GM12878 (cell line): Measurements from ENCODE around the gene NUDT14. TPM values are rescaled to one million over a fixed set of nuclear protein-coding genes. Genes with fewer than 3 reads are reported as not detected.

Experiments
- ATAC-seq: fragments of 200-7000 bp; cut with Tn5 transposase; 3 replicates; pipeline ENCODE4 v1.9.1; 2020; ENCODE audit warnings: mild to moderate bottlenecking, moderate library complexity
- Bru-seq: library from RNA; stranded (reverse); fragments of 400-500 nt; gene quantifications from one replicate; lab custom pipeline; 2021; lab: Mats Ljungman, UMichigan
- BruChase-seq, 2 experiments: library from RNA; stranded (reverse); fragments of 400-500 nt; gene quantifications; one replicate each; lab custom pipeline; 2021; lab: Mats Ljungman, UMichigan
- BruUV-seq: library from RNA; stranded (reverse); fragments of 400-500 nt; replicated peaks from 2 replicates; lab custom pipeline; 2021; lab: Mats Ljungman, UMichigan
- CTCF ChIA-PET: fragments of 300-600 bp; sonication (Branson Sonifier 250); formaldehyde crosslinking; extraction: SDS; loops from one replicate; lab custom pipeline; 2021; ENCODE audit warnings: inconsistent platforms; lab: Yijun Ruan, JAX
- POLR2A ChIA-PET: fragments of 350-600 bp; formaldehyde crosslinking; extraction: SDS; loops from one replicate; lab custom pipeline; 2021; ENCODE audit warnings: inconsistent platforms; lab: Charles Lee
- RAD21 ChIA-PET: fragments of 300-600 bp; sonication (Branson Sonifier 250); formaldehyde crosslinking; loops from one replicate; lab custom pipeline; 2023; ENCODE audit warnings: antibody characterized with exemption; ENCODE audit not compliant: unreplicated experiment; lab: Charles Lee
- SMC1A ChIA-PET: fragments of 300-600 bp; sonication (Branson Sonifier 250); formaldehyde crosslinking; loops from one replicate; lab custom pipeline; 2023; ENCODE audit not compliant: unreplicated experiment, uncharacterized antibody; lab: Charles Lee
- DNase-seq: peaks from one replicate; pipeline ENCODE4 v3.0.0-alpha.2; 2011; ENCODE audit warnings: low read depth, low spot score
- FAIRE-seq: peaks from 3 replicates; lab custom pipeline; 2011; peaks lifted over from hg19 to GRCh38; lab: Jason Lieb, UNC
- H2AFZ ChIP-seq: 2 replicates; pipeline ENCODE4 v1.6.0; 2011; ENCODE audit warnings: low read depth, low read length, control low read depth; ENCODE audit not compliant: control insufficient read depth
- H3K27ac ChIP-seq: 2 replicates; pipeline ENCODE4 v1.5.1; 2011; ENCODE audit warnings: control low read depth; ENCODE audit not compliant: control insufficient read depth, insufficient read depth
- H3K27me3 ChIP-seq, 2 experiments: replicated peaks in 1 of 2; 2 replicates each; pipeline versions ENCODE4 v1.6.0 to v1.6.1; 2011; ENCODE audit warnings: low read length in 1 of 2; ENCODE audit not compliant: control insufficient read depth in 2 of 2, insufficient read depth in 2 of 2
- H3K36me3 ChIP-seq, 2 experiments: 2 replicates each; pipeline ENCODE4 v1.5.1; 2011; ENCODE audit warnings: low read length in 1 of 2; ENCODE audit not compliant: control insufficient read depth in 2 of 2, insufficient read depth in 2 of 2
- H3K4me1 ChIP-seq: 2 replicates; pipeline ENCODE4 v1.6.1; 2011; ENCODE audit warnings: mild to moderate bottlenecking, low read length, moderate library complexity, mixed read lengths; ENCODE audit not compliant: control insufficient read depth, insufficient read depth
- H3K4me2 ChIP-seq: 2 replicates; pipeline ENCODE4 v1.6.0; 2011; ENCODE audit warnings: control low read depth; ENCODE audit not compliant: control insufficient read depth, insufficient read depth
- H3K4me3 ChIP-seq: fragments of 200-600 bp; sonication (generic); 2 replicates; pipeline ENCODE4 v1.5.1; 2016
- H3K79me2 ChIP-seq: 2 replicates; pipeline ENCODE4 v1.6.0; 2011; ENCODE audit warnings: low read length; ENCODE audit not compliant: control insufficient read depth, insufficient read depth
- H3K9ac ChIP-seq: 2 replicates; pipeline ENCODE4 v1.8.0; 2011; ENCODE audit warnings: low read length, control low read depth, mixed read lengths; ENCODE audit not compliant: control insufficient read depth, insufficient read depth
- H3K9me3 ChIP-seq: replicated peaks from 3 replicates; pipeline ENCODE4 v1.5.1; 2011; ENCODE audit warnings: mild to moderate bottlenecking, low read length; ENCODE audit not compliant: control insufficient read depth, insufficient read depth
- H4K20me1 ChIP-seq: 2 replicates; pipeline ENCODE4 v1.6.0; 2011; ENCODE audit not compliant: control insufficient read depth, insufficient read depth
- CTCF ChIP-seq, 3 experiments: IDR thresholded peaks in 2 of 3; conservative IDR thresholded peaks in 1 of 3; 2 replicates each; pipeline ENCODE4 v1.5.1; 2011; ENCODE audit warnings: low read depth in 3 of 3, low read length in 3 of 3, mild to moderate bottlenecking in 3 of 3, control low read depth in 2 of 3, moderate library complexity in 2 of 3, inconsistent platforms in 1 of 3, mixed read lengths in 1 of 3; ENCODE audit not compliant: control insufficient read depth in 2 of 3, insufficient read depth in 1 of 3; ENCODE audit errors: extremely low read depth in 1 of 3
- EGR1 ChIP-seq, 2 experiments: IDR thresholded peaks; 1 replicate in 1 of 2; 2 replicates in 1 of 2; pipeline ENCODE4 v1.6.1; 2011 to 2012; ENCODE audit warnings: low read depth in 2 of 2, low read length in 2 of 2, borderline replicate concordance in 1 of 2, mild to moderate bottlenecking in 1 of 2, moderate library complexity in 1 of 2
- ELK1 ChIP-seq: IDR thresholded peaks from 2 replicates; pipeline ENCODE4 v1.6.1; 2012; ENCODE audit warnings: low read depth, low read length, improper control_type of control experiment
- HCFC1 ChIP-seq: fragments of 150-350 bp; IDR thresholded peaks from 2 replicates; pipeline ENCODE4 v1.6.1; 2014; ENCODE audit warnings: low read length
- MAX ChIP-seq: IDR thresholded peaks from 2 replicates; pipeline ENCODE4 v1.6.1; 2012; ENCODE audit warnings: low read depth, low read length, improper control_type of control experiment
- MLLT1 ChIP-seq: fragments of 450-650 bp; IDR thresholded peaks from 2 replicates; pipeline ENCODE4 v1.6.1; 2016; ENCODE audit warnings: mild to moderate bottlenecking
- NKRF ChIP-seq: fragments of 450-650 bp; conservative IDR thresholded peaks from 2 replicates; pipeline ENCODE4 v1.6.1; 2017; ENCODE audit warnings: mild to moderate bottlenecking, moderate library complexity
- TCF3 ChIP-seq: IDR thresholded peaks from 2 replicates; pipeline ENCODE4 v1.6.1; 2012; ENCODE audit warnings: low read depth, mild to moderate bottlenecking, low read length, borderline replicate concordance; ENCODE audit not compliant: insufficient read depth
- WGBS: methylation state at CpG from one replicate; pipeline ENCODE4 v1.1.6; 2016; ENCODE audit warnings: low lambda C conversion rate; ENCODE audit not compliant: insufficient replicate concordance, insufficient coverage; ENCODE audit errors: missing lambda C conversion rate; 5-methylcytosine and 5-hydroxymethylcytosine counted together
- in situ Hi-C: fragments of 300-500 bp; cut with MboI; formaldehyde crosslinking; loops from 9 replicates; pipeline ENCODE4 v1.14.3; 2018; ENCODE audit warnings: mixed read lengths
- intact Hi-C: fragments of 100-400 bp; cut with micrococcal nuclease; formaldehyde crosslinking; loops from one replicate; pipeline ENCODE4 v1.14.2; 2022; ENCODE audit not compliant: unreplicated experiment
- long read RNA-seq, 2 experiments: library from polyadenylated mRNA; unstranded; transcript quantifications; one replicate each; pipeline ENCODE4 v2.0.0, GENCODE V29; 2019 to 2020
- polyA minus RNA-seq, 3 experiments: library from RNA; depleted of rRNA, polyadenylated mRNA; stranded (reverse); fragments of >200 nt; gene quantifications; 2 replicates each; pipeline ENCODE4 v1.2.3, GENCODE V29; 2011
- polyA plus RNA-seq, 11 experiments: library from polyadenylated mRNA; depleted of rRNA in 4 of 11; unstranded in 6 of 11; stranded (reverse) in 5 of 11; fragments of >200 nt; fragmentation: Nextera tagmentation in 4 of 11; fragmentation: Illumina TruSeq in 1 of 11; extraction: Ambion mirVana in 4 of 11; extraction: Trizol in 1 of 11; gene quantifications; 1 replicate in 1 of 11; 2 replicates in 10 of 11; pipeline versions ENCODE4 v1.2.1 to v1.2.3, GENCODE V29; 2011 to 2016; ENCODE audit warnings: inconsistent platforms in 2 of 11, missing spikeins in 2 of 11, low read depth in 1 of 11
- total RNA-seq, 4 experiments: library from RNA; depleted of rRNA in 3 of 4; stranded (reverse); fragments of >200 nt in 3 of 4; fragmentation: Illumina TruSeq in 1 of 4; extraction: Trizol in 1 of 4; gene quantifications; 2 replicates each; pipeline versions ENCODE4 v1.2.1 to v1.2.3, GENCODE V29; 2013 to 2021

Gene NUDT14
- total RNA-seq (2013; cell fraction: nucleolus; rRNA removed) = 4.4 and 4.6 TPM in 2 replicates
- 4.3 and 5.0 TPM in 2 replicates for total RNA-seq (2014; rRNA removed)
- total RNA-seq (2014; rRNA removed; fragmentation: Illumina TruSeq; extraction: Trizol) = 1.1 and 2.4 TPM in 2 replicates
- 5.4 and 6.4 TPM in 2 replicates for total RNA-seq (2021)
- 0.73 TPM for polyA plus RNA-seq (2011; ENCODE audit: low read depth)
- 1.8 and 4.4 TPM in 2 replicates for polyA plus RNA-seq (2011; rRNA removed)
- polyA plus RNA-seq (2011; cell fraction: cytosol; rRNA removed) = 5.8 and 7.9 TPM in 2 replicates
- 10.6 and 14.3 TPM in 2 replicates for polyA plus RNA-seq (2011; cell fraction: nucleus; rRNA removed)
- polyA plus RNA-seq (2012) = 5.3 and 5.9 TPM in 2 replicates
- 0.62 TPM in 1 of 2 replicates, not detected in the other for polyA plus RNA-seq (2014; fragmentation: Illumina TruSeq; extraction: Trizol)
- polyA plus RNA-seq (2014; fragmentation: Nextera tagmentation; extraction: Ambion mirVana) = under 1 TPM in 1 of 2 experiments, not detected in 1; 0.86 TPM
- 5.3 and 6.2 TPM in 2 replicates for polyA plus RNA-seq (2014; rRNA removed)
- 1 to 10 TPM; 4.0 to 6.8 TPM for polyA plus RNA-seq (2016; fragmentation: Nextera tagmentation; extraction: Ambion mirVana)
- 1.4 and 2.7 TPM in 2 replicates for polyA minus RNA-seq (2011; rRNA and poly(A)+ RNA removed)
- 1.8 and 2.9 TPM in 2 replicates for polyA minus RNA-seq (2011; cell fraction: cytosol; rRNA and poly(A)+ RNA removed)
- polyA minus RNA-seq (2011; cell fraction: nucleus; rRNA and poly(A)+ RNA removed) = 1.1 and 1.2 TPM in 2 replicates
- percentile 47 among the genes with signal in this experiment for Bru-seq, nascent RNA
- percentile 54 among the genes with signal in this experiment for BruChase-seq, experiment 1, labeled RNA remaining after a 6-hour chase
- percentile 56 among the genes with signal in this experiment for BruChase-seq, experiment 2, labeled RNA remaining after a 2-hour chase
- long read RNA-seq, experiment 1, partial matches to known transcripts = 0 of 3 reads
- long read RNA-seq, experiment 1, other reads (novel, unspliced or antisense) = 0 of 3 reads
- long read RNA-seq, experiment 2 = 0 reads

GRCh38 chr14:105180592-105181548 lies at the start of gene NUDT14:
Gene NUDT14, minus strand, starts transcription at chr14:105181312. Its CDS starts 103 bp downstream, at chr14:105181209.
- H2AFZ ChIP-seq = peak within 1 kb of the TSS; percentile 75
- 0% methylated on average over 8 of the region's 106 CpGs for WGBS
- H3K36me3 ChIP-seq = no peaks in the 10 kb centered on the region
- peaks cover 0 to 2% of the 10 kb centered on the region in 2 experiments; a peak in 2 of 4 replicates for H3K27me3 ChIP-seq
- no peaks in the 10 kb centered on the region for H3K79me2 ChIP-seq
- no TSS peak for BruUV-seq
- ChIA-PET POLR2A (no interaction called here), SMC1A (no interaction called here), RAD21 (no interaction called here), CTCF (interaction anchor here (1.6 kb wide), 1 partner anchor 21 kb away, joined by 4 read pairs; no protein-coding TSS in a partner anchor)
- DNase-seq (no peak), ATAC-seq (peak; percentile 84), FAIRE-seq (no peak)
- peaks cover 5% of the 10 kb centered on the region; the same call in 1 of the 2 replicates for H3K4me1 ChIP-seq
- no peaks in the 10 kb centered on the region for H4K20me1 ChIP-seq
- H3K9ac ChIP-seq = peak within 1 kb of the TSS; percentile 51
- no peak within 1 kb of the TSS for H3K27ac ChIP-seq
- H3K9me3 ChIP-seq = no peaks in the 10 kb centered on the region
- intact Hi-C loops (no loop called here), in situ Hi-C loops (no loop called here)
- H3K4me2 ChIP-seq = peak within 1 kb of the TSS; percentile 79
- peak within 1 kb of the TSS; percentile 76 for H3K4me3 ChIP-seq
- TF ChIP-seq MLLT1 (no peak), MAX (no peak), NKRF (no peak), ELK1 (no peak), HCFC1 (no peak), EGR1 (IDR thresholded peaks at IDR 0.05; ENCODE audit: borderline replicate concordance in 1 of 2, low read depth in 2 of 2, low read length in 2 of 2) (peak in 1 of 2 experiments; percentile 68; a peak in 2 of 3 replicates), CTCF (IDR thresholded peaks at IDR 0.05 in 2 of 3, conservative IDR thresholded peaks at IDR 0.05 in 1 of 3; ENCODE audit: control insufficient read depth in 2 of 3, extremely low read depth in 1 of 3, insufficient read depth in 1 of 3, low read depth in 3 of 3, low read length in 3 of 3) (no peak), TCF3 (0 out of 2 replicates have a peak, but pooled peaks have one; percentile 51)
